Neural progenitor cell (in vitro differentiated cells): ENCODE data around the gene NEDD8.

Experiments
- CTCF ChIP-seq: fragments of 200-600 bp; sonication (generic); IDR thresholded peaks from 2 replicates; pipeline ENCODE4 v1.5.1; 2017; ENCODE audit warnings: antibody characterized with exemption, mild to moderate bottlenecking
- EZH2 ChIP-seq: fragments of 200-600 bp; sonication (generic); IDR thresholded peaks from 2 replicates; pipeline ENCODE4 v1.6.1; 2017; ENCODE audit warnings: antibody characterized with exemption, mild to moderate bottlenecking, moderate library complexity

GRCh38 chr14:24171422-24172260 lies 60.5 kb downstream of the NEDD8 start, which contains the start of gene REC8:
- TF ChIP-seq CTCF (no peak), EZH2 (no peak)
